Sigmoid colon (tissue), 7 donors: Measurements from ENCODE around the gene MICOS13. TPM values are rescaled to one million over a fixed set of nuclear protein-coding genes. Genes with fewer than 3 reads are reported as not detected.

Experiments
- DNase-seq: peaks from one replicate; pipeline ENCODE4 v3.0.0-alpha.2; 2019
- H3K27ac ChIP-seq, 4 donors: fragments of 200-600 bp; sonication (generic); one replicate each; pipeline ENCODE4 v1.5.1; 2016 to 2019; ENCODE audit warnings: mild to moderate bottlenecking in 1 of 4
- H3K27me3 ChIP-seq, 3 donors: fragments of 200-600 bp; sonication (generic); one replicate each; pipeline ENCODE4 v1.5.1; 2019; ENCODE audit warnings: mild to moderate bottlenecking in 1 of 3
- H3K36me3 ChIP-seq, 4 donors: fragments of 200-600 bp; sonication (generic); one replicate each; pipeline ENCODE4 v1.5.1; 2016 to 2019
- H3K4me1 ChIP-seq, 4 donors: fragments of 200-600 bp; sonication (generic); one replicate each; pipeline ENCODE4 v1.5.1; 2017 to 2019
- H3K4me3 ChIP-seq, 4 donors: fragments of 200-600 bp; sonication (generic); one replicate each; pipeline ENCODE4 v1.5.1; 2017 to 2019; ENCODE audit warnings: mild to moderate bottlenecking in 2 of 4, moderate library complexity in 1 of 4
- H3K9me3 ChIP-seq, 4 donors: fragments of 200-600 bp in 3 of 4; sonication (generic) in 3 of 4; one replicate each; pipeline versions ENCODE4 v1.5.1 to v1.6.1; 2013 to 2019
- CTCF ChIP-seq, 4 experiments: fragments of 450-650 bp in 3 of 4; fragments of 200-600 bp in 1 of 4; IDR thresholded peaks; one replicate each; pipeline ENCODE4 v1.5.1; 2016 to 2019; ENCODE audit warnings: antibody characterized with exemption in 4 of 4, mild to moderate bottlenecking in 3 of 4, moderate library complexity in 2 of 4
- EP300 ChIP-seq, 4 donors: sonication (generic); formaldehyde crosslinking; IDR thresholded peaks; one replicate each; pipeline ENCODE4 v1.6.1; 2017; ENCODE audit warnings: antibody characterized with exemption in 4 of 4
- POLR2A ChIP-seq, 2 donors: fragments of 450-650 bp; IDR thresholded peaks; one replicate each; pipeline ENCODE4 v1.6.1; 2016; ENCODE audit warnings: antibody characterized with exemption in 2 of 2, mild to moderate bottlenecking in 2 of 2, moderate library complexity in 2 of 2
- POLR2AphosphoS5 ChIP-seq, 4 donors: sonication (generic); formaldehyde crosslinking; IDR thresholded peaks; one replicate each; pipeline ENCODE4 v1.6.1; 2017; ENCODE audit warnings: antibody characterized with exemption in 4 of 4
- WGBS, 2 donors: extraction: QIAGEN DNeasy Blood & Tissue Kit; methylation state at CpG; one replicate each; pipeline ENCODE4 v1.1.7; 2013; 5-methylcytosine and 5-hydroxymethylcytosine counted together
- intact Hi-C: fragments of 100-400 bp; cut with DNase I; formaldehyde crosslinking; loops from one replicate; pipeline ENCODE4 v1.15.1; 2023
- polyA plus RNA-seq, 3 donors: library from polyadenylated mRNA; stranded (reverse); fragments of 200-250 nt; gene quantifications; one replicate each; pipeline ENCODE4 v1.2.3, GENCODE V29; 2013
- total RNA-seq, 4 donors: library from RNA; depleted of rRNA; stranded (reverse); fragments of >200 nt; gene quantifications; one replicate each; pipeline ENCODE4 v1.1.0, GENCODE V29; 2016
- donor health status: healthy with polysubstance abuse.
- donor health status: Bipolar disorder and iron deficiency.
- donor health status: healthy.

MICOS13 gene
- total and polyA plus RNA-seq, 7 donors: 39.6 to 160 (median 87.8) TPM

GRCh38 chr19:5677580-5677979 is 2.7 kb downstream of the MICOS13 start:
- WGBS, 2 donors: 86 to 91% methylated on average over 9 of the region's 9 CpGs
- intact Hi-C loops: no loop called here

GRCh38 chr19:5677136-5677535 is 3.2 kb downstream of the MICOS13 start:
- no peak overlapping the region for H3K4me3 ChIP-seq
- TF ChIP-seq POLR2AphosphoS5 (IDR thresholded peaks at IDR 0.05) (no peak), POLR2A (IDR thresholded peaks at IDR 0.05) (no peak), EP300 (IDR thresholded peaks at IDR 0.05) (no peak), CTCF (IDR thresholded peaks at IDR 0.05) (no peak)
- H3K27ac ChIP-seq: no peak overlapping the region
- no peaks in the 10 kb centered on the region for H3K27me3 ChIP-seq
- no peaks in the 10 kb centered on the region for H3K9me3 ChIP-seq
- DNase-seq: no peak
- H3K4me1 ChIP-seq: peaks cover 0 to 18% (median 16%) of the 10 kb centered on the region in 4 donors
- intact Hi-C loops: no loop called here
- 85 to 92% methylated on average over 10 of the region's 10 CpGs for WGBS, 2 donors
- peaks cover 0 to 10% (median 3%) of the 10 kb centered on the region in 4 donors for H3K36me3 ChIP-seq

More at GRCh38 chr19:5677580-5677979, 2.7 kb downstream of the MICOS13 start:
- Histone ChIP-seq H3K9me3 (no peaks in the 10 kb centered on the region), H3K27me3 (no peaks in the 10 kb centered on the region), H3K4me3 (no peak overlapping the region), H3K27ac (no peak overlapping the region), H3K4me1 (peaks cover 0 to 18% (median 16%) of the 10 kb centered on the region in 4 donors), H3K36me3 (peaks cover 0 to 10% (median 3%) of the 10 kb centered on the region in 4 donors)
- no peak for TF ChIP-seq POLR2A (IDR thresholded peaks at IDR 0.05)
- no peak for TF ChIP-seq POLR2AphosphoS5 (IDR thresholded peaks at IDR 0.05)
- TF ChIP-seq EP300 (IDR thresholded peaks at IDR 0.05): no peak
- DNase-seq: no peak

GRCh38 chr19:5676772-5677105 is 3.6 kb downstream of the MICOS13 start:
- no peak overlapping the region for H3K4me3 ChIP-seq
- intact Hi-C loops: no loop called here
- TF ChIP-seq POLR2A (IDR thresholded peaks at IDR 0.05) (no peak), CTCF (IDR thresholded peaks at IDR 0.05) (no peak), EP300 (IDR thresholded peaks at IDR 0.05) (no peak), POLR2AphosphoS5 (IDR thresholded peaks at IDR 0.05) (no peak)
- H3K27ac ChIP-seq: no peak overlapping the region
- no peak for DNase-seq
- peaks cover 0 to 14% (median 3%) of the 10 kb centered on the region in 4 donors for H3K36me3 ChIP-seq
- H3K27me3 ChIP-seq: no peaks in the 10 kb centered on the region
- no peaks in the 10 kb centered on the region for H3K9me3 ChIP-seq
- peaks cover 0 to 18% (median 16%) of the 10 kb centered on the region in 4 donors for H3K4me1 ChIP-seq
- 38 to 70% methylated on average over 13 of the region's 13 CpGs for WGBS, 2 donors

GRCh38 chr19:5676105-5676771 is 4.1 kb downstream of the MICOS13 start:
- intact Hi-C loops: no loop called here
- DNase-seq: no peak
- 27 to 79% methylated on average over 17 of the region's 17 CpGs for WGBS, 2 donors
- no peaks in the 10 kb centered on the region for H3K9me3 ChIP-seq
- H3K36me3 ChIP-seq: peaks cover 0 to 14% (median 3%) of the 10 kb centered on the region in 4 donors
- no peak overlapping the region for H3K4me3 ChIP-seq
- no peak overlapping the region for H3K27ac ChIP-seq
- peaks cover 0 to 16% (median 13%) of the 10 kb centered on the region in 4 donors for H3K4me1 ChIP-seq
- TF ChIP-seq POLR2A (IDR thresholded peaks at IDR 0.05) (no peak), EP300 (IDR thresholded peaks at IDR 0.05) (no peak), POLR2AphosphoS5 (IDR thresholded peaks at IDR 0.05) (no peak), CTCF (IDR thresholded peaks at IDR 0.05) (no peak)
- no peaks in the 10 kb centered on the region for H3K27me3 ChIP-seq

GRCh38 chr19:5674714-5675113 is 5.6 kb downstream of the MICOS13 start:
- Histone ChIP-seq H3K27ac (no peak overlapping the region), H3K4me1 (peaks cover 0 to 10% (median 9%) of the 10 kb centered on the region in 4 donors), H3K27me3 (no peaks in the 10 kb centered on the region), H3K9me3 (no peaks in the 10 kb centered on the region), H3K4me3 (no peak overlapping the region), H3K36me3 (peaks cover under 1 to 20% (median 4%) of the 10 kb centered on the region in 4 donors)
- no peak for TF ChIP-seq EP300 (IDR thresholded peaks at IDR 0.05)
- no peak for TF ChIP-seq POLR2A (IDR thresholded peaks at IDR 0.05)
- no peak for TF ChIP-seq POLR2AphosphoS5 (IDR thresholded peaks at IDR 0.05)
- no peak for TF ChIP-seq CTCF (IDR thresholded peaks at IDR 0.05)
- intact Hi-C loops: no loop called here
- WGBS, 2 donors: 90 to 91% methylated on average over 5 of the region's 5 CpGs
- DNase-seq: no peak
